GM12874 (cell line): ENCODE measurements around the gene SPTAN1.

ENCODE experiments used
- CTCF ChIP-seq: IDR thresholded peaks from 2 replicates; pipeline ENCODE4 v1.5.1; 2011; ENCODE audit warnings: low read depth, mild to moderate bottlenecking, control low read depth, low read length, moderate library complexity; ENCODE audit not compliant: insufficient read depth

The SPTAN1 gene

GRCh38 chr9:128550226-128550625, 2.2 kb upstream of the SPTAN1 start:
- no peak for TF ChIP-seq CTCF

GRCh38 chr9:128550770-128551656, 1.4 kb upstream of the SPTAN1 start:
- no peak for TF ChIP-seq CTCF

- TF ChIP-seq CTCF = no peak
These were observed 682 bp upstream of the SPTAN1 start for GRCh38 chr9:128551657-128552152.

- TF ChIP-seq CTCF = no peak
These were observed 505 bp downstream of the SPTAN1 start for GRCh38 chr9:128552744-128553440.

- no peak for TF ChIP-seq CTCF
These were observed 1.3 kb downstream of the SPTAN1 start for GRCh38 chr9:128553728-128554127.

GRCh38 chr9:128554155-128554862, 1.9 kb downstream of the SPTAN1 start:
- no peak for TF ChIP-seq CTCF
